Thoracic aorta (tissue), 2 donors: ENCODE measurements around the gene SGCG. TPM values are rescaled to one million over a fixed set of nuclear protein-coding genes. Genes with fewer than 3 reads are reported as not detected.

Experiments
- ATAC-seq: fragments of 150-250 bp; one replicate; pipeline ENCODE4 v1.8.0; 2017; ENCODE audit warnings: low read depth; ENCODE audit not compliant: insufficient number of reproducible peaks, low FRiP score
- DNase-seq: peaks from one replicate; pipeline ENCODE4 v3.0.0-alpha.2; 2020; ENCODE audit warnings: low spot score
- H3K27ac ChIP-seq, 2 donors: fragments of 200-600 bp; sonication (generic); 1 replicate in 1 of 2; 2 replicates in 1 of 2; pipeline ENCODE4 v1.5.1; 2016; ENCODE audit warnings: mild to moderate bottlenecking in 2 of 2, moderate library complexity in 2 of 2
- H3K27me3 ChIP-seq: fragments of 200-600 bp; sonication (generic); replicated peaks from 2 replicates; pipeline ENCODE4 v1.6.0; 2016; ENCODE audit warnings: mild to moderate bottlenecking; ENCODE audit not compliant: insufficient read depth
- H3K36me3 ChIP-seq: fragments of 200-600 bp; sonication (generic); one replicate; pipeline ENCODE4 v1.5.1; 2016
- H3K4me1 ChIP-seq, 2 donors: fragments of 200-600 bp; sonication (generic); 1 replicate in 1 of 2; 2 replicates in 1 of 2; pipeline versions ENCODE4 v1.5.1 to v1.6.0; 2016; ENCODE audit warnings: low read depth in 2 of 2, mild to moderate bottlenecking in 1 of 2; ENCODE audit not compliant: control insufficient read depth in 1 of 2
- H3K4me3 ChIP-seq: fragments of 200-600 bp; sonication (generic); 2 replicates; pipeline ENCODE4 v1.5.1; 2016; ENCODE audit warnings: mild to moderate bottlenecking
- H3K9me3 ChIP-seq: fragments of 200-600 bp; sonication (generic); 2 replicates; pipeline ENCODE4 v1.5.1; 2016
- total RNA-seq, 2 donors: library from RNA; depleted of rRNA; stranded (reverse); fragments of >200 nt; gene quantifications; one replicate each; pipeline versions ENCODE4 v1.1.0 to v1.2.3, GENCODE V29; 2016
- TF ChIP-seq, protein P1 (sequence below): fragments of 200-600 bp; sonication (generic); IDR thresholded peaks from one replicate; pipeline ENCODE4 v1.5.1; 2019; ENCODE audit warnings: antibody characterized with exemption

SGCG gene
- total RNA-seq, 2 donors from 2014 or later = 2.0 to 3.4 TPM

DNA sequence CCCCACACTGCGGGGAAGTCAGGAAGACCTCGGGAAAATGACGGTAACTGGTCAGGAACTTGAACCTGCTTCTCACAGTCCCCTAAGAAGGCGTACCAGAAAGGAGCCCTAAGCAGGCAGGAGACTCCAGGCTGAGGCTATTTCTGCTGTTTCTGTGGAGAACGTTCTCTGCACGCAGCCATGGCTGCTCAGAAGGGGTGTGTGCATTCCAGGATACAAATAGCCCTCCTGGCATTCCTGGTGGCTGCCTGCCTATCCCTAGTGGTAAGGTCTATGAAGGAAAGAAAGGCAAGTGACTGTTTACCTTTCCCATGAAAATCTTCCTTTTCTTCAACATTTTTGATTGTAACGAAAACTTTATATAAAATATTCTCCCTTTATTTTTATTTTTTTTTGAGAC lies 2.5 kb downstream of the SGCG start:
- Histone ChIP-seq H3K4me3 (no peak overlapping the region), H3K9me3 (no peaks in the 10 kb centered on the region), H3K27me3 (no peaks in the 10 kb centered on the region), H3K4me1 (no peaks in the 10 kb centered on the region), H3K27ac (no peak overlapping the region), H3K36me3 (no peaks in the 10 kb centered on the region)
- no peak for ATAC-seq
- DNase-seq = no peak
- TF ChIP-seq, protein P1, sequence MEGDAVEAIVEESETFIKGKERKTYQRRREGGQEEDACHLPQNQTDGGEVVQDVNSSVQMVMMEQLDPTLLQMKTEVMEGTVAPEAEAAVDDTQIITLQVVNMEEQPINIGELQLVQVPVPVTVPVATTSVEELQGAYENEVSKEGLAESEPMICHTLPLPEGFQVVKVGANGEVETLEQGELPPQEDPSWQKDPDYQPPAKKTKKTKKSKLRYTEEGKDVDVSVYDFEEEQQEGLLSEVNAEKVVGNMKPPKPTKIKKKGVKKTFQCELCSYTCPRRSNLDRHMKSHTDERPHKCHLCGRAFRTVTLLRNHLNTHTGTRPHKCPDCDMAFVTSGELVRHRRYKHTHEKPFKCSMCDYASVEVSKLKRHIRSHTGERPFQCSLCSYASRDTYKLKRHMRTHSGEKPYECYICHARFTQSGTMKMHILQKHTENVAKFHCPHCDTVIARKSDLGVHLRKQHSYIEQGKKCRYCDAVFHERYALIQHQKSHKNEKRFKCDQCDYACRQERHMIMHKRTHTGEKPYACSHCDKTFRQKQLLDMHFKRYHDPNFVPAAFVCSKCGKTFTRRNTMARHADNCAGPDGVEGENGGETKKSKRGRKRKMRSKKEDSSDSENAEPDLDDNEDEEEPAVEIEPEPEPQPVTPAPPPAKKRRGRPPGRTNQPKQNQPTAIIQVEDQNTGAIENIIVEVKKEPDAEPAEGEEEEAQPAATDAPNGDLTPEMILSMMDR = no peak

DNA sequence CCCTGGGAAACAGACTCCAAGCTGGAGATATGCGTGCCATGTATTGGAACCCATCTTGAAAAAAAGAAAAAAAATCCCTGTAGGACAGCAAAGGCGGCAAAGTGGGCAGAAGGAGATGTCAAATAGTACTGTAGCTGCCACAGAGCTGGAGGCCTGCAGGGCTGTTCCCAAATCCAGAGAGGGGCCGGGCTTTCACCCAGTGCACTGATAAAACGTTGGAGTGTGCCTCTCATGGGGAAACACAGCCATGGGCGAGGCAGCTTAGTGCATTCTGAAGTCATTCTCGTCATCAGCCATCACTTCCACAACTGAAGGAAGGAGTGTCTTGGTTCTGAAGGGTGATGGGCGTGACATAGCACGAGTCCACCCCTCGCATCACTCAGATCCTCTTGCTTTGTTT lies 4.8 kb downstream of the SGCG start:
- no peak overlapping the region for H3K27ac ChIP-seq
- H3K9me3 ChIP-seq = no peaks in the 10 kb centered on the region
- ATAC-seq = no peak
- no peak for DNase-seq
- H3K36me3 ChIP-seq = no peaks in the 10 kb centered on the region
- no peaks in the 10 kb centered on the region for H3K27me3 ChIP-seq
- TF ChIP-seq, protein P1 = no peak
- no peak overlapping the region for H3K4me3 ChIP-seq
- no peaks in the 10 kb centered on the region for H3K4me1 ChIP-seq

DNA sequence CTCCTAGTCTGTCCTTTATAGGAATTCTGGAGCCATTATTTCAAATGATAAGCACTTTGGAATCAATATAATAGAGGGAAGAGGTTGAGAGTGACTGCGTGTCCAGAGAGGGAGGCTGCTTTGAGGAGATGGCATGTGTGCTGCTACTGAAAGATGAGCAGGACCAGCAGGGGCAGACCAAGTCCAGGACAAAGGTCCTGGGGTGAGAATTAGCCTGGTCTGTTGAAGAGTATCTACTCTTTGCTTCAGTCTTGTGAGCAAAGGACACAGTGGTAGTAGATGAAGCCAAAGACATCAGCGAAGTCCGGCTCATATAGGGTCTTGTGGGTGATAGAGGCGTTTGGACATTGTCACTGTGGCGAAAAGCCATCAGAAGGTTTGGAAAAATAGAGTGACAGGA lies 21.1 kb downstream of the SGCG start:
- H3K4me1 ChIP-seq = no peaks in the 10 kb centered on the region
- no peaks in the 10 kb centered on the region for H3K9me3 ChIP-seq
- no peak overlapping the region for H3K27ac ChIP-seq
- ATAC-seq = no peak
- DNase-seq = no peak
- H3K27me3 ChIP-seq = no peaks in the 10 kb centered on the region
- H3K36me3 ChIP-seq = no peaks in the 10 kb centered on the region
- TF ChIP-seq, protein P1 = no peak
- H3K4me3 ChIP-seq = no peak overlapping the region

DNA sequence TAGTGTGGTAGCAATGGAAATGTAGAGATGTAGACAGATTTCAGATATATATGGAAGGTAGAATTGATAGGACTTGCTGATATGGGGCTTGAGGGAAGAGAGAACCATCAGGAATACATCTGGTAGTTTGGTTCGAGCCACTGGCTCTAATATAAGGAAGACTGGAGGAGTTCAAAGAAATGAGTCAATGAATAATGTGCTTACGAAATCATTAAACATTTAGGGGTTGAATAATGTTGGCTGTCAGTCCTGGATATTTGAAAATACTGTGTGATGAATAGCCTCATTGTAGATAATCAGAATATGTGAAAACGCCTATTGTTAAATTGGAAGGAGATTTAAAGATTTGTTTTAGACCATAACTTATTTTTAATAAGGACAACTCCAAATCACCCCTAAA lies 21.6 kb downstream of the SGCG start:
- ATAC-seq = no peak
- Histone ChIP-seq H3K9me3 (no peaks in the 10 kb centered on the region), H3K36me3 (no peaks in the 10 kb centered on the region), H3K27me3 (no peaks in the 10 kb centered on the region), H3K27ac (no peak overlapping the region), H3K4me3 (no peak overlapping the region), H3K4me1 (no peaks in the 10 kb centered on the region)
- DNase-seq = no peak
- TF ChIP-seq, protein P1 = no peak

DNA sequence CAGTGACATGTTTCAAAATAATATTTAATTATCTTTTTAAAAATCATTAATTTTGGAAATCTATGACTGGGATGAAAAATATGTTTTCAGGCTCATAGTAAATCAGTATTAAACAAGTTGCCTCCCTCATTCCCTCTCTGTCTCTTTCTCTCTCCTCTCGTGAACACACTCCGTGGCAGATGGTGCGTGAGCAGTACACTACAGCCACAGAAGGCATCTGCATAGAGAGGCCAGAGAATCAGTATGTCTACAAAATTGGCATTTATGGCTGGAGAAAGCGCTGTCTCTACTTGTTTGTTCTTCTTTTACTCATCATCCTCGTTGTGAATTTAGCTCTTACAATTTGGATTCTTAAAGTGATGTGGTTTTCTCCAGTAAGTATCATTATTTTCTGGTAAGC lies 22.7 kb downstream of the SGCG start:
- Histone ChIP-seq H3K4me3 (no peak overlapping the region), H3K27ac (no peak overlapping the region), H3K4me1 (no peaks in the 10 kb centered on the region), H3K9me3 (no peaks in the 10 kb centered on the region), H3K36me3 (no peaks in the 10 kb centered on the region), H3K27me3 (no peaks in the 10 kb centered on the region)
- ATAC-seq (no peak), DNase-seq (no peak)
- TF ChIP-seq, protein P1 = no peak
